PC-9 (cell line): ENCODE data around the gene ZNF524. TPM values are rescaled to one million over a fixed set of nuclear protein-coding genes. Genes with fewer than 3 reads are reported as not detected.
A peak's percentile ranks its signal among the peaks of the same experiment; 100 is the strongest.
"Not testable (repeated sequence)": the region's sequence is repeated elsewhere in the genome, so short reads cannot be mapped to it uniquely, and the experiment has no call there.

Experiments
- BruUV-seq: library from RNA; stranded (reverse); fragments of 400-500 nt; replicated peaks from 2 replicates; lab custom pipeline; 2021; lab: Mats Ljungman, UMichigan
- CTCF ChIA-PET: fragments of 300-600 bp; sonication (Branson Sonifier 250); formaldehyde crosslinking; loops from one replicate; lab custom pipeline; 2022; ENCODE audit warnings: antibody characterized with exemption; lab: Charles Lee
- POLR2A ChIA-PET: fragments of 300-600 bp; sonication (Branson Sonifier 250); formaldehyde crosslinking; loops from one replicate; lab custom pipeline; 2022; ENCODE audit warnings: antibody characterized with exemption; ENCODE audit not compliant: unreplicated experiment; lab: Charles Lee
- DNase-seq, 2 experiments: peaks; one replicate each; pipeline versions ENCODE4 v3.0.0 to v3.0.0-alpha.2; 2015 to 2022; ENCODE audit warnings: mixed read lengths in 1 of 2
- H2AFZ ChIP-seq: fragments of 200-600 bp; sonication (generic); 2 replicates; pipeline ENCODE4 v1.8.1; 2017; ENCODE audit warnings: antibody characterized with exemption
- H3F3A ChIP-seq: fragments of 200-600 bp; sonication (generic); 2 replicates; pipeline ENCODE4 v1.8.1; 2017; ENCODE audit warnings: antibody characterized with exemption, mild to moderate bottlenecking, low read depth; ENCODE audit not compliant: insufficient read depth
- H3K27ac ChIP-seq: fragments of 200-600 bp; sonication (generic); 2 replicates; pipeline ENCODE4 v1.6.1; 2016; ENCODE audit warnings: mixed run types
- H3K27me3 ChIP-seq: fragments of 200-600 bp; sonication (generic); 2 replicates; pipeline ENCODE4 v1.6.1; 2016; ENCODE audit warnings: low read depth, mixed run types; ENCODE audit not compliant: insufficient read depth
- H3K36me3 ChIP-seq: fragments of 200-600 bp; sonication (generic); 2 replicates; pipeline ENCODE4 v1.6.1; 2016; ENCODE audit warnings: low read depth, mixed run types
- H3K4me1 ChIP-seq: fragments of 200-600 bp; sonication (generic); replicated peaks from 2 replicates; pipeline ENCODE4 v1.6.1; 2016; ENCODE audit warnings: mixed run types; ENCODE audit not compliant: insufficient read depth
- H3K4me2 ChIP-seq: fragments of 200-600 bp; sonication (generic); 2 replicates; pipeline ENCODE4 v1.6.1; 2017; ENCODE audit warnings: mixed run types
- H3K4me3 ChIP-seq: fragments of 200-600 bp; sonication (generic); 2 replicates; pipeline ENCODE4 v1.6.1; 2016; ENCODE audit warnings: mixed run types
- H3K79me2 ChIP-seq: fragments of 200-600 bp; sonication (generic); 2 replicates; pipeline ENCODE4 v1.6.1; 2017; ENCODE audit warnings: low read depth, mixed run types
- H3K9me2 ChIP-seq: fragments of 200-600 bp; sonication (generic); 2 replicates; pipeline ENCODE4 v1.8.1; 2017; ENCODE audit warnings: mild to moderate bottlenecking; ENCODE audit not compliant: insufficient read depth
- H3K9me3 ChIP-seq: fragments of 200-600 bp; sonication (generic); 2 replicates; pipeline ENCODE4 v1.8.1; 2016; ENCODE audit warnings: low read depth; ENCODE audit not compliant: insufficient read depth
- H4K20me1 ChIP-seq: fragments of 200-600 bp; sonication (generic); 2 replicates; pipeline ENCODE4 v1.8.1; 2017; ENCODE audit not compliant: insufficient read depth
- CTCF ChIP-seq: fragments of 200-600 bp; sonication (generic); conservative IDR thresholded peaks from 2 replicates; pipeline ENCODE4 v1.6.1; 2017; ENCODE audit warnings: mixed run types, antibody characterized with exemption, mild to moderate bottlenecking, moderate library complexity
- EZH2 ChIP-seq: fragments of 200-600 bp; sonication (generic); IDR thresholded peaks from 2 replicates; pipeline ENCODE4 v1.8.0; 2017; ENCODE audit warnings: antibody characterized with exemption, low read depth
- intact Hi-C: fragments of 100-400 bp; cut with micrococcal nuclease; formaldehyde crosslinking; loops from one replicate; pipeline ENCODE4 v1.10.0; 2022; ENCODE audit not compliant: unreplicated experiment
- total RNA-seq: library from RNA; stranded (reverse); gene quantifications from 2 replicates; pipeline ENCODE4 v1.2.3, GENCODE V29; 2021

Gene ZNF524
- total RNA-seq, 1 experiment from 2014 or later: 30.0 TPM

- intact Hi-C loops: no loop called here
- ChIA-PET CTCF (interaction anchor here (0.5 to 0.6 kb wide), 2 partner anchors 32 to 1102 kb away, joined by 7 to 9 read pairs; no protein-coding TSS in a partner anchor), POLR2A (interaction anchor here (0.6 to 1.6 kb wide), 4 partner anchors 18 to 96 kb away, joined by 5 to 8 read pairs (median 6); partner anchors contain the start of genes FIZ1 and NAT14)
- peaks cover 9% of the 10 kb centered on the region; the same call in 1 of the 2 replicates for H3K36me3 ChIP-seq
- DNase-seq: no peak
- H4K20me1 ChIP-seq: peaks cover 7% of the 10 kb centered on the region; the same call in 1 of the 2 replicates
- no peak for TF ChIP-seq CTCF
- TF ChIP-seq EZH2: no peak
- no peaks in the 10 kb centered on the region for H3K9me2 ChIP-seq
- no peak overlapping the region for H3K27ac ChIP-seq
- BruUV-seq: TSS peak; percentile 63
- H3F3A ChIP-seq: peaks cover 42% of the 10 kb centered on the region; the same call in 1 of the 2 replicates
- peaks cover 8% of the 10 kb centered on the region for H3K4me1 ChIP-seq
- no peaks in the 10 kb centered on the region for H3K9me3 ChIP-seq
- peaks cover 18% of the 10 kb centered on the region for H3K79me2 ChIP-seq
- peak overlapping the region; percentile 98 for H3K4me3 ChIP-seq
- H2AFZ ChIP-seq: peak overlapping the region; percentile 87
- peak overlapping the region; percentile 91 for H3K4me2 ChIP-seq
- 0 out of 2 replicates have a peak, but pooled peaks cover 5% of the 10 kb centered on the region for H3K27me3 ChIP-seq
Measured at GRCh38 chr19:55581145-55581822, 18.8 kb upstream of the ZNF524 start.

GRCh38 chr19:55581823-55582223 lies 18.3 kb upstream of the ZNF524 start:
- no peak overlapping the region for H3K4me2 ChIP-seq
- POLR2A ChIA-PET: interaction anchor here (0.7 to 1.6 kb wide), 2 partner anchors 17 to 97 kb away, joined by 6 to 8 read pairs; partner anchors contain the start of genes FIZ1 and NAT14

GRCh38 chr19:55582284-55582683 lies 17.8 kb upstream of the ZNF524 start:
- CTCF ChIA-PET, H3K9me3 ChIP-seq, H3K4me3 ChIP-seq, intact Hi-C loops, H3K9me2 ChIP-seq, DNase-seq, H3K27me3 ChIP-seq, H2AFZ ChIP-seq, H3K36me3 ChIP-seq, H4K20me1 ChIP-seq, H3K27ac ChIP-seq, BruUV-seq, H3K4me2 ChIP-seq: not testable (repeated sequence)
- POLR2A ChIA-PET: interaction anchor here (0.7 kb wide), 1 partner anchor 97 kb away, joined by 8 read pairs; the partner anchor contains the start of gene NAT14
- H3K79me2 ChIP-seq: peaks cover 18% of the 10 kb centered on the region
- H3F3A ChIP-seq: peaks cover 43% of the 10 kb centered on the region; the same call in 1 of the 2 replicates
- peaks cover 14% of the 10 kb centered on the region for H3K4me1 ChIP-seq

More at GRCh38 chr19:55581823-55582223, 18.3 kb upstream of the ZNF524 start:
- CTCF ChIA-PET: interaction anchor here (0.6 kb wide), 1 partner anchor 33 kb away, joined by 9 read pairs; no protein-coding TSS in a partner anchor
- intact Hi-C loops: no loop called here
- no peak overlapping the region for H2AFZ ChIP-seq
- no peak for DNase-seq
- H3K79me2 ChIP-seq: peaks cover 18% of the 10 kb centered on the region
- peaks cover 46% of the 10 kb centered on the region; the same call in 1 of the 2 replicates for H3F3A ChIP-seq
- peaks cover 13% of the 10 kb centered on the region for H3K4me1 ChIP-seq
- 0 out of 2 replicates have a peak, but pooled peaks cover 5% of the 10 kb centered on the region for H3K27me3 ChIP-seq
- peaks cover 2% of the 10 kb centered on the region; the same call in 1 of the 2 replicates for H4K20me1 ChIP-seq
- H3K4me3 ChIP-seq: no peak overlapping the region
- BruUV-seq: no TSS peak
- no peak for TF ChIP-seq EZH2
- TF ChIP-seq CTCF: no peak
- peaks cover 6% of the 10 kb centered on the region; the same call in 1 of the 2 replicates for H3K36me3 ChIP-seq
- no peaks in the 10 kb centered on the region for H3K9me3 ChIP-seq
- no peaks in the 10 kb centered on the region for H3K9me2 ChIP-seq
- H3K27ac ChIP-seq: no peak overlapping the region

GRCh38 chr19:55583897-55584296 lies 16.2 kb upstream of the ZNF524 start:
- H3K9me2 ChIP-seq, H3K27ac ChIP-seq, H3K4me2 ChIP-seq, BruUV-seq, H3K9me3 ChIP-seq, H3K27me3 ChIP-seq, H3K36me3 ChIP-seq, H3K4me3 ChIP-seq, DNase-seq, intact Hi-C loops, H4K20me1 ChIP-seq, POLR2A ChIA-PET, H2AFZ ChIP-seq: not testable (repeated sequence)
- CTCF ChIA-PET: interaction anchor here (0.6 kb wide), 1 partner anchor 47 kb away, joined by 3 read pairs; no protein-coding TSS in a partner anchor
- H3F3A ChIP-seq: peaks cover 46% of the 10 kb centered on the region; the same call in 1 of the 2 replicates
- peaks cover 14% of the 10 kb centered on the region for H3K4me1 ChIP-seq
- H3K79me2 ChIP-seq: peaks cover 18% of the 10 kb centered on the region
